ENCODE results near the gene PAPPA2.

DNA sequence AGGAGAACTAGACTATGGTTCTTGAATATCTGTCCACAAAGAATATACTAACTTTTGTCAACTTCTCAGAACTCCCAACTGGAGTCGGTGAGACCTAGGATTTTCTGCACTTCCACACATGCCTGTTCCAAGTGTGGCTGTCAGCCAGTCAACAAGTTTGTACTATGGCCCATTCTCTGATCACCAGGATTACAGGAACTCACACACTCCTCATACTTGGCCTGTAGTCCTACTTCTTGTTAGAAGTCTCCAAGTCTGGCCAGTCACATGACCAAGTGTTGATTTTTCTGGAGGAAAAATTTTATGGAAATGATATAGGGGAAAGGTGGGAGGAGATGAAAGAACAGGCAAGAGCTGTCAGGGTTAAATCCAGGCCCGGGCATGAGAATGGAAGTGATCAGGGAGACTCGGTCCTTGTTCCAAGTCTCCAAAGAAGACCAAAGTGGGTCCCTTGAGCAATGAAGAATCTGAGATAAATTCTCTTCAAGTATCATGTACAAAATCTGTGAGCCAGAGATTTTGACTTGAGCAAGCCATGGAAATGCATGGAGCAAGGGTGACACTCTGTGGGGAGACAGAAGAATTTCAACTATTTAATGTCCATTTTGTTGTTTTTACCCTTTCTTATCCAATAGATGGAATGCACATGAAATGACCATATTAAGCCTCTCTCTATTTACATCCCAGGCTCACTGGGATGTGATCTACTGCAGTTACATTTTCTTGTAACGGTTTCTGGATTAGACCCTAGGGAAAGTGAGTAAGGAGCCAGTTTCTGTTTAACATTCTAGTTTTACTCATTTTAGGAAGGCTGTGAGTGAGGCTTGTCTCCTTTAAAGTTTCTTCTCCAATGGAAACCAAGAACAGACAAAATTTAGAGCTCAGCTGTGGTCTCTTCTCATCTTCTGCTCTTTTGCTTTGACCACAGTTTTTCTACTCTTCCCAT lies 380.6 kb downstream of the PAPPA2 start:
- TF ChIP-seq CTCF (IDR thresholded peaks at IDR 0.05) (peak in 1 of 3 donors; percentile 23), EP300 (IDR thresholded peaks at IDR 0.05) (no peak)
